IMR-90 (cell line): ENCODE results near the gene LDHAL6B.

Experiments used
- CTCF ChIP-seq: conservative IDR thresholded peaks from 2 replicates; pipeline ENCODE4 v1.5.1; 2012; ENCODE audit warnings: mild to moderate bottlenecking, low read depth, low read length, improper control_type of control experiment
- POLR2A ChIP-seq: IDR thresholded peaks from 2 replicates; pipeline ENCODE4 v1.6.1; 2012; ENCODE audit warnings: mild to moderate bottlenecking, low read depth, low read length
- RCOR1 ChIP-seq: IDR thresholded peaks from 2 replicates; pipeline ENCODE4 v1.6.1; 2012; ENCODE audit warnings: mild to moderate bottlenecking, low read length, improper control_type of control experiment; ENCODE audit not compliant: insufficient replicate concordance
- USF2 ChIP-seq: fragments of 150-350 bp; IDR thresholded peaks from 2 replicates; pipeline ENCODE4 v1.6.1; 2017; ENCODE audit warnings: mild to moderate bottlenecking, antibody characterized with exemption, low read length, low read depth

GRCh38 chr15:59170295-59171066 is 36.2 kb upstream of the LDHAL6B start:
- TF ChIP-seq POLR2A (no peak), USF2 (no peak), CTCF (no peak), RCOR1 (no peak)
